ENCODE measurements around the gene INTS11. TPM values are rescaled to one million over a fixed set of nuclear protein-coding genes. Genes with fewer than 3 reads are reported as not detected.

The INTS11 gene
- total and polyA plus RNA-seq, 2 of the 13 experiments (the other 11 are each of a cell fraction or from before 2014, with no cell fraction given), result 52.8 to 94.8 TPM

DNA sequence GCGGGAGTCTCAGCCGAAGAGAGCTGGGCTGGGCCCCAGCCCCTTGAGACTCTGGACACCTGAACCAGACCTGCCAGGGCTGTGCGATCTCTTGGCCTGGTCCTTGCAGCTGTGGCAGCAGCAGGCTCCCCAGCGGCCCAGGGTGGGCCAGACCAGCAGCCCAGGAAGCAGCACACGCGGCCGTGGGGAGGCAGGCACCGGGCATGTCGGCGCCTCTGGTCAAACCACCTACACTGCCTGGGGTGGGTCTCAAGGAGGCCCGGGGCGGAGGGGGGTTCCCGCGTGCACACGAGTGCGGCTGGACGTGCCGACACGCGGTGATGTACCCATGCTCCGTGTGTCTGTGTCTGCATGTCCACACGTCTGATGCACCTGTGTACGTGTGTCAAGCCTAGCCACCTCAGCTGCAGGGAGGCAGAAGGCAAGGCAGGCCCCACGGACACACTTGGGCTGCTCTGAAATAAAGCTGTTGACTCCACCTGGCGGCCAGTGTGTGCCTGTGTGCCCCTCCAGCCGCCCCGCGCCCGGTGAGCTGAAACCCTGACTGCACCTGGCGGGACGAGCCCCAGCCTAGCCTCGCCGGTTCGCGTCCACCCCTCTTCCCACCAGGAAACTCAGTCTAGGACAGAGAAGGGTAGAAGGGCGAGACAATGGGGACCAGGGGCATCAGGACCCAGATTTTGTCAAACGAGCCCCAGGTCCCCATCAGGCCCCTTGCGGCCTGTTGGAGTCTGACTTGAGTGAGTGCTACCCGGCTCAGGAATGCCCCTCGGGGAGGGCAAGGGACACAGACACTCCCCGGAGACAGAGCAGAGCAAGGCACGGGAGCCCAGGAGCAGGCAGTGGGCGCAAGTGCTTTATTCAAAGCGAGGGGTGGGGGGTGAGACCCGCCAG, 32.7 kb downstream of the INTS11 start (continued):
- TF ChIP-seq PHF21A (CRISPR knock-in tag; IDR thresholded peaks at IDR 0.05) (no peak), ASH2L (IDR thresholded peaks at IDR 0.05; ENCODE audit: insufficient read length, low read depth, low read length) (no peak), REPIN1 (CRISPR knock-in tag; IDR thresholded peaks at IDR 0.05; ENCODE audit: borderline replicate concordance, low read depth) (peak; percentile 53; the same call in 1 of the 2 replicates), EED (CRISPR knock-in tag; IDR thresholded peaks at IDR 0.05) (no peak), ZNF589 (CRISPR knock-in tag; conservative IDR thresholded peaks at IDR 0.05) (0 out of 2 replicates have a peak, but pooled peaks have one; percentile 41), SRSF4 (IDR thresholded peaks at IDR 0.05; ENCODE audit: low read depth, low read length, poor library complexity, severe bottlenecking) (no peak), ZNF136 (CRISPR knock-in tag; IDR thresholded peaks at IDR 0.05; ENCODE audit: low read depth) (no peak), STAG1 (CRISPR knock-in tag; IDR thresholded peaks at IDR 0.05) (peak; percentile 86), ZNF619 (CRISPR knock-in tag; IDR thresholded peaks at IDR 0.05) (peak; percentile 67; the same call in 1 of the 2 replicates), ZSCAN25 (CRISPR knock-in tag; IDR thresholded peaks at IDR 0.05) (no peak), FOXA1 (IDR thresholded peaks at IDR 0.05) (no peak), FOXA1 (CRISPR knock-in tag; IDR thresholded peaks at IDR 0.05) (0 out of 2 replicates have a peak, but pooled peaks have one; percentile 14), KDM2A (CRISPR knock-in tag; IDR thresholded peaks at IDR 0.05; ENCODE audit: borderline replicate concordance, low read depth) (peak; percentile 93), ZBTB4 (CRISPR knock-in tag; IDR thresholded peaks at IDR 0.05; ENCODE audit: borderline replicate concordance) (0 out of 2 replicates have a peak, but pooled peaks have one; percentile 28), ZFP90 (CRISPR knock-in tag; IDR thresholded peaks at IDR 0.05; ENCODE audit: borderline replicate concordance) (no peak)
- TF ChIP-seq, protein P1, sequence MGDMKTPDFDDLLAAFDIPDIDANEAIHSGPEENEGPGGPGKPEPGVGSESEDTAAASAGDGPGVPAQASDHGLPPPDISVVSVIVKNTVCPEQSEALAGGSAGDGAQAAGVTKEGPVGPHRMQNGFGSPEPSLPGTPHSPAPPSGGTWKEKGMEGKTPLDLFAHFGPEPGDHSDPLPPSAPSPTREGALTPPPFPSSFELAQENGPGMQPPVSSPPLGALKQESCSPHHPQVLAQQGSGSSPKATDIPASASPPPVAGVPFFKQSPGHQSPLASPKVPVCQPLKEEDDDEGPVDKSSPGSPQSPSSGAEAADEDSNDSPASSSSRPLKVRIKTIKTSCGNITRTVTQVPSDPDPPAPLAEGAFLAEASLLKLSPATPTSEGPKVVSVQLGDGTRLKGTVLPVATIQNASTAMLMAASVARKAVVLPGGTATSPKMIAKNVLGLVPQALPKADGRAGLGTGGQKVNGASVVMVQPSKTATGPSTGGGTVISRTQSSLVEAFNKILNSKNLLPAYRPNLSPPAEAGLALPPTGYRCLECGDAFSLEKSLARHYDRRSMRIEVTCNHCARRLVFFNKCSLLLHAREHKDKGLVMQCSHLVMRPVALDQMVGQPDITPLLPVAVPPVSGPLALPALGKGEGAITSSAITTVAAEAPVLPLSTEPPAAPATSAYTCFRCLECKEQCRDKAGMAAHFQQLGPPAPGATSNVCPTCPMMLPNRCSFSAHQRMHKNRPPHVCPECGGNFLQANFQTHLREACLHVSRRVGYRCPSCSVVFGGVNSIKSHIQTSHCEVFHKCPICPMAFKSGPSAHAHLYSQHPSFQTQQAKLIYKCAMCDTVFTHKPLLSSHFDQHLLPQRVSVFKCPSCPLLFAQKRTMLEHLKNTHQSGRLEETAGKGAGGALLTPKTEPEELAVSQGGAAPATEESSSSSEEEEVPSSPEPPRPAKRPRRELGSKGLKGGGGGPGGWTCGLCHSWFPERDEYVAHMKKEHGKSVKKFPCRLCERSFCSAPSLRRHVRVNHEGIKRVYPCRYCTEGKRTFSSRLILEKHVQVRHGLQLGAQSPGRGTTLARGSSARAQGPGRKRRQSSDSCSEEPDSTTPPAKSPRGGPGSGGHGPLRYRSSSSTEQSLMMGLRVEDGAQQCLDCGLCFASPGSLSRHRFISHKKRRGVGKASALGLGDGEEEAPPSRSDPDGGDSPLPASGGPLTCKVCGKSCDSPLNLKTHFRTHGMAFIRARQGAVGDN (CRISPR knock-in tag; IDR thresholded peaks at IDR 0.05), result peak; percentile 63
- TF ChIP-seq, protein P2, sequence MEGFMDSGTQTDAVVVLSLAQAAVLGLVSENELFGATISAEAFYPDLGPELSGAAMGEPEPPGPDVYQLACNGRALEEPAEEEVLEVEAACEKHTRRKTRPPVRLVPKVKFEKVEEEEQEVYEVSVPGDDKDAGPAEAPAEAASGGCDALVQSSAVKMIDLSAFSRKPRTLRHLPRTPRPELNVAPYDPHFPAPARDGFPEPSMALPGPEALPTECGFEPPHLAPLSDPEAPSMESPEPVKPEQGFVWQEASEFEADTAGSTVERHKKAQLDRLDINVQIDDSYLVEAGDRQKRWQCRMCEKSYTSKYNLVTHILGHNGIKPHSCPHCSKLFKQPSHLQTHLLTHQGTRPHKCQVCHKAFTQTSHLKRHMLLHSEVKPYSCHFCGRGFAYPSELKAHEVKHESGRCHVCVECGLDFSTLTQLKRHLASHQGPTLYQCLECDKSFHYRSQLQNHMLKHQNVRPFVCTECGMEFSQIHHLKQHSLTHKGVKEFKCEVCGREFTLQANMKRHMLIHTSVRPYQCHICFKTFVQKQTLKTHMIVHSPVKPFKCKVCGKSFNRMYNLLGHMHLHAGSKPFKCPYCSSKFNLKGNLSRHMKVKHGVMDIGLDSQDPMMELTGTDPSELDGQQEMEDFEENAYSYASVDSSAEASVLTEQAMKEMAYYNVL (CRISPR knock-in tag; IDR thresholded peaks at IDR 0.05; ENCODE audit: borderline replicate concordance), result peak; percentile 65; the same call in 1 of the 2 replicates
